ENCODE data around the gene ARL8A. TPM values are rescaled to one million over a fixed set of nuclear protein-coding genes. Genes with fewer than 3 reads are reported as not detected.

The ARL8A gene
- total RNA-seq, 1 donor from 2014 or later: 59.7 TPM

DNA sequence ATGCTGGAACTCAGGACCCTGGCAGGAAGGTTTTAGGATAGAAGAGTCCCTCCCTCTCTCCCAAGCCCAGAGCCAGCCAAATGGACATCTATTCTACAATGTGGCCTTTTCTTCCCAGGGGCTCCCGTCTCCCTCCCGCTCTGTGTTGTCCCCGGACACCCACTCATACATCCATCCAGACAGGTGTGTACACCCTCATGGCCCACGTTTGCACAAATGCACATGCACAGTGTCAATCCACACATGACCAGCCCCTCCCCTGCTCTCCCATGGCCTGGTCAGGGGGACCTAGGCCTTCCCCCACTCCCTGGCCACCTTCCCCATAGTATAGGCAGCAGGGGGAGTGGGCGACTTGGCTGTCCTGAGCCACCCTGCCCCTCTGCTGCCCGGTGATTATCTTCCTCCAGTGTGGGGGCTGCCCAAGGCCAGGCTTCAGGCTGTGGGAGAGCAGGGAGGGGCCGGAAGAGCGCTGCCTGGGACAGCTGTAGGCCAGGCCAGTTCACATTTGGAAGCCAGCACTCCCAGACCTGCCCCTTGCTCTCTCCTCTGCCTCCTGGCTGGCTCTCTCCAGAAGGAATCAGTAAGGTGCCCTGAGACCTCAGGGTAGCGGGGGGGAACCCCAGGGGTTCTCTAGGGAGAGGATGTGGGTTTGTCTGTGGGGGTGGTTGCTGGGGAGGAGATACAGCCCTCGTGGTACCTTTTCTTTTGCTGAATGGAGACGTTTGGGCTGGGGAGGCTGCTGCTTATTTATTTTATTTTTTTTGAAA is 19.9 kb upstream of the ARL8A start:
- Histone ChIP-seq H3K27me3 (ENCODE audit: control insufficient read depth, insufficient read depth, low read length) (peaks cover 6% of the 10 kb centered on the region), H3K4me3 (ENCODE audit: low read depth, low read length) (no peak overlapping the region), H3K36me3 (ENCODE audit: control insufficient read depth, insufficient read depth, low read length) (no peaks in the 10 kb centered on the region)
- TF ChIP-seq, protein P1, sequence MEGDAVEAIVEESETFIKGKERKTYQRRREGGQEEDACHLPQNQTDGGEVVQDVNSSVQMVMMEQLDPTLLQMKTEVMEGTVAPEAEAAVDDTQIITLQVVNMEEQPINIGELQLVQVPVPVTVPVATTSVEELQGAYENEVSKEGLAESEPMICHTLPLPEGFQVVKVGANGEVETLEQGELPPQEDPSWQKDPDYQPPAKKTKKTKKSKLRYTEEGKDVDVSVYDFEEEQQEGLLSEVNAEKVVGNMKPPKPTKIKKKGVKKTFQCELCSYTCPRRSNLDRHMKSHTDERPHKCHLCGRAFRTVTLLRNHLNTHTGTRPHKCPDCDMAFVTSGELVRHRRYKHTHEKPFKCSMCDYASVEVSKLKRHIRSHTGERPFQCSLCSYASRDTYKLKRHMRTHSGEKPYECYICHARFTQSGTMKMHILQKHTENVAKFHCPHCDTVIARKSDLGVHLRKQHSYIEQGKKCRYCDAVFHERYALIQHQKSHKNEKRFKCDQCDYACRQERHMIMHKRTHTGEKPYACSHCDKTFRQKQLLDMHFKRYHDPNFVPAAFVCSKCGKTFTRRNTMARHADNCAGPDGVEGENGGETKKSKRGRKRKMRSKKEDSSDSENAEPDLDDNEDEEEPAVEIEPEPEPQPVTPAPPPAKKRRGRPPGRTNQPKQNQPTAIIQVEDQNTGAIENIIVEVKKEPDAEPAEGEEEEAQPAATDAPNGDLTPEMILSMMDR (IDR thresholded peaks at IDR 0.05; ENCODE audit: insufficient read depth, low read length, poor library complexity, severe bottlenecking): no peak
- no peak for DNase-seq (ENCODE audit: low read depth)

GRCh38 chr1:202163281-202164270 is 19.0 kb upstream of the ARL8A start:
- Histone ChIP-seq H3K27me3 (ENCODE audit: control insufficient read depth, insufficient read depth, low read length) (peaks cover 4% of the 10 kb centered on the region), H3K4me3 (ENCODE audit: low read depth, low read length) (no peak overlapping the region), H3K36me3 (ENCODE audit: control insufficient read depth, insufficient read depth, low read length) (no peaks in the 10 kb centered on the region)
- TF ChIP-seq, protein P1 (IDR thresholded peaks at IDR 0.05; ENCODE audit: insufficient read depth, low read length, poor library complexity, severe bottlenecking): no peak
- DNase-seq (ENCODE audit: low read depth): no peak

DNA sequence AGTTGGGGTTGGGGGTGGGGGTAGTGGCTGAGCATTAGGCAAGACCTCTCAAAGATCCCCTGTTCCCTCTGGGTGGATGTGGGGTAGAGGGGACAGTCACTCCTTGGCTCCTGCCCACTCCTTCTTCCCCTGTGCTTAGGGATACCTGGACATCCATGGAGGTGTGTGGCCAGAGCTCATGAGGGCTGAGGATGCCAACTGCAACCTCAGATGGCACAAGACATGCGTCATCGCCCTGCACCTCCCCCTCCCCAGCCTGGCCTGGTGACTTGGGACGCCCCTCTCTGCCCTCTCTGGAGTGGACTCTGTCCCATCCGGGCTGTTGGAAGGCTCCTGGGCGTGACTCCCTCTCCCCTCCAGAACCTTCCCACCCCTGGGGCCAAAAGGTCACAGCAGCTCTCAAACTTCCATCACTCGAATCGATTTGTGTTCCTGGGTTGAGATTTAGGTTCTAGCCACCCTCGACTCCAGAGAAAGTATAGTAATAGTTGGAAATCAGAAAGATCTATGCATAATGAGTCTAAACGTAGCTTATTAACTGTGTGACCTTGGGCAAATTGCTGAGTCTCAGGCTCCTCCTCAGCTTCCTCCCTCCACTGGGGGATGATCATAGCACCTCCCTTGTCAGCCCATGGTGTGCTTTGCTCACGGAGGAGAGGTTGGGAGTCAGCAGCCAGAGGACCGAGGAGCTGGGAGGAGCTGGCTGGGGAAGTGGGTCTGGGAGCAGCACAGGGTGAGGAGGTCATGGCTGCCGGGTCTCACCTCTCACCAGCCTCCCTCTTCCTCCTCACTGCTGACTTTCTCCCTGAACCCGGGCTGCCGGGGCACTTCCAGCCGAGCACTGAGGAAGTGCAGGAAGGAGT is 18.1 kb upstream of the ARL8A start:
- H3K36me3 ChIP-seq (ENCODE audit: control insufficient read depth, insufficient read depth, low read length): no peaks in the 10 kb centered on the region
- DNase-seq (ENCODE audit: low read depth): no peak
- H3K4me3 ChIP-seq (ENCODE audit: low read depth, low read length): no peak overlapping the region
- TF ChIP-seq, protein P1 (IDR thresholded peaks at IDR 0.05; ENCODE audit: insufficient read depth, low read length, poor library complexity, severe bottlenecking): no peak
- no peaks in the 10 kb centered on the region for H3K27me3 ChIP-seq (ENCODE audit: control insufficient read depth, insufficient read depth, low read length)

- H3K4me3 ChIP-seq (ENCODE audit: low read depth, low read length): no peak overlapping the region
- DNase-seq (ENCODE audit: low read depth): no peak
- no peaks in the 10 kb centered on the region for H3K36me3 ChIP-seq (ENCODE audit: control insufficient read depth, insufficient read depth, low read length)
- TF ChIP-seq, protein P1 (IDR thresholded peaks at IDR 0.05; ENCODE audit: insufficient read depth, low read length, poor library complexity, severe bottlenecking): no peak
- no peaks in the 10 kb centered on the region for H3K27me3 ChIP-seq (ENCODE audit: control insufficient read depth, insufficient read depth, low read length)
Measured at GRCh38 chr1:202162047-202162417, 17.5 kb upstream of the ARL8A start.

DNA sequence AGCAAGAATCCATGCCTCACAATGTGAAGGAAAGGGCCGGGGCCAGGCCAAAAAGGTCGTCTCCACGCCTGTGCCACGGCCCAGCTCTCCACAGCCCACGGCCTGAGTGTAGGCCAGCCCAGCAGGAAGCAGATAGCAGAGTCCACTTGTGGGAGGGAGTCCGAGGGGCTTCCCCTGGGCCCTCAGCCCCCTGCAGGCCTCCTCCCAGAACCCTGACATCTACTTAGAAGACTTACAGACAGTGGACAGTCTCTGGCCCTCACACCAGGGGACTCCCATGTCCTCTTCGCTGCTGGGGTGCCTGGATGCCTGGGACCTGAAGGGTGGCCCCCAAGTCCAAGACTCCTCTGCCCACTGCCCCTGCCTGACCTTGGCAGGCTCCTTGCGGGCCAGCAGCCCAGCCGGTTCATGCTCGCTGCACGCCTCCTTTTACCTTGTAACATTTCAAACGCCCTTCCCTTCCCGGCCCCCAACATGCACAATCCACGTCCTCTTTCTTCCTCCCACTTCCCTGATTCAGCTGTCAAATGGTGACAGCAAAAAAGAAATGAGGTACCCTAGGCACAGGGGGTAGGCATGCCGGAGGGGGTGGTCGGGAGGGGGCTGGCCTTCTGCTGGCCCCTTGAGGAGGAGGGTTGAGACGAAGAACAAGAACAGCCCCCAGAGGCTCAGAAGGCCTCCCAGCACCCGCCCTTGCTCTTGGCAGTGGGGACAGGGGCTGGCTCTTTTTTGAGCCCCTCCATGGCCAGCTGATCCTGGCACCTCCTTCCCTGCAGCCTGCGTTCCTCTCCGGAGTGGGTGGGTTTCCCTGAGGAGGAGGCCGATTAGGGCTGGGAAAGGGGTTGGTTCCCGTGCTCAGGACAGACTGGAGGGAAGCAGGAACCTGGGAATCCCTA is 16.9 kb upstream of the ARL8A start:
- Histone ChIP-seq H3K36me3 (ENCODE audit: control insufficient read depth, insufficient read depth, low read length) (no peaks in the 10 kb centered on the region), H3K4me3 (ENCODE audit: low read depth, low read length) (no peak overlapping the region), H3K27me3 (ENCODE audit: control insufficient read depth, insufficient read depth, low read length) (no peaks in the 10 kb centered on the region)
- TF ChIP-seq, protein P1 (IDR thresholded peaks at IDR 0.05; ENCODE audit: insufficient read depth, low read length, poor library complexity, severe bottlenecking): no peak
- DNase-seq (ENCODE audit: low read depth): no peak
